IPS-18a (cell line): ENCODE results near the gene CBLB.

Experiments used
- H3K27ac ChIP-seq: one replicate; pipeline ENCODE4 v1.5.1; 2013; ENCODE audit warnings: low read length
- H3K27me3 ChIP-seq: one replicate; pipeline ENCODE4 v1.6.1; 2013; ENCODE audit warnings: mild to moderate bottlenecking, low read length; ENCODE audit not compliant: control insufficient read depth, insufficient read depth
- H3K36me3 ChIP-seq: one replicate; pipeline ENCODE4 v1.6.1; 2013; ENCODE audit warnings: low read depth, low read length; ENCODE audit not compliant: control insufficient read depth
- H3K4me1 ChIP-seq: one replicate; pipeline ENCODE4 v1.6.1; 2013; ENCODE audit warnings: low read depth, low read length; ENCODE audit not compliant: control insufficient read depth
- H3K4me3 ChIP-seq: one replicate; pipeline ENCODE4 v1.5.1; 2013; ENCODE audit warnings: low read length
- H3K9ac ChIP-seq: one replicate; pipeline ENCODE4 v1.6.1; 2013; ENCODE audit warnings: mild to moderate bottlenecking, low read length, moderate library complexity
- H3K9me3 ChIP-seq: one replicate; pipeline ENCODE4 v1.6.1; 2013; ENCODE audit warnings: low read depth, low read length; ENCODE audit not compliant: control insufficient read depth

The CBLB gene

DNA sequence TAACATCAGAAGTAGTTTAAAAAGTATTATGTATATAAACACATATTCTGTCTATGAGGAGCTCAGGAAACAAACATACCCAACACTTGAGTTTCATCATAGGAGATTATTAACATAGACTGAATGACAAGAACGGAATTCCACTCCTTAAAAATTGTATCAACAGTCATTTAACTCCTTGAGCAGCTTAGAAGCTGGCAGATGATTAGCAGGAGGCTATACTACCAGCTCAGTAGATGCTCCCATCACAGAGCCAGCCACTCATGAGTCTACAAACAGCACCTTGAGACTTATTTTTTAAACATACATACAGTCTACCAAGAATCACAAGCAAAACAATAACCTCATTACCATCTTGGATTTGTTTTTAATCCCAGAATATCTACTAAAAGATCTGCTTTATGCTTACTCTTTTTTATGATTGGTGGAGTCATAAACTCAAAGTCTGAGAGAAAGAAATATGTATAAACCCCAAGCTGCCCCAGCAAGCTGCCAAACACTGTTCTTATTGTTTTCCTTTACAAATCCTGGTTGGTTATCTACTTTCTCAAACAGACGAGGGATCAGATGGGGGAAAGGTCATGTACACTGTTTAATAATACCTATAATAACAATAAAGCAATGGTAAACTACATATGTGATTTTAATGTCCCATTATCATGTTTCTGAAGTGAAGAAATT is 59.5 kb downstream of the CBLB start:
- no peaks in the 10 kb centered on the region for H3K36me3 ChIP-seq
- no peaks in the 10 kb centered on the region for H3K27me3 ChIP-seq
- no peak overlapping the region for H3K4me3 ChIP-seq
- H3K27ac ChIP-seq = no peak overlapping the region
- H3K9ac ChIP-seq = no peak overlapping the region
- no peaks in the 10 kb centered on the region for H3K9me3 ChIP-seq
- peaks cover 14% of the 10 kb centered on the region for H3K4me1 ChIP-seq

DNA sequence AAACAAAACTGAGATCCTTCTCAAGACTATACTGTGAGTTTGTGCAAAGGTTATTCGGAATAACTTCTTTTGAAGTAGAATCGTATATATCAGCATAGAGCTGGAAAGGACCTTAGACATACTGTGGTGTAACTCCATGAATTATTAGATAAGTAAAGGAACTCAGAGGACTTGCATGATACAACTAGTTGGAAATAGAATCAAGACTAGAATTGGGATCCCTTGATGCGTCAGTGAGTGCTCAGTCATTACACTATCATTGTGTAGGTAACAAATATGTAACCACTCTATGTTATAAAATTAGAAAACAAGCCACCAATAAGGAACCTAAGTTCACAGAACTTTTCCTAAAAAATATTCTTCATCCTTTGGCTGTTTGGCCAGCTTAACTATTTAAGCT is 61.1 kb downstream of the CBLB start:
- Histone ChIP-seq H3K9me3 (no peaks in the 10 kb centered on the region), H3K36me3 (no peaks in the 10 kb centered on the region), H3K4me1 (peaks cover 14% of the 10 kb centered on the region), H3K27ac (no peak overlapping the region), H3K27me3 (no peaks in the 10 kb centered on the region), H3K9ac (no peak overlapping the region), H3K4me3 (no peak overlapping the region)

DNA sequence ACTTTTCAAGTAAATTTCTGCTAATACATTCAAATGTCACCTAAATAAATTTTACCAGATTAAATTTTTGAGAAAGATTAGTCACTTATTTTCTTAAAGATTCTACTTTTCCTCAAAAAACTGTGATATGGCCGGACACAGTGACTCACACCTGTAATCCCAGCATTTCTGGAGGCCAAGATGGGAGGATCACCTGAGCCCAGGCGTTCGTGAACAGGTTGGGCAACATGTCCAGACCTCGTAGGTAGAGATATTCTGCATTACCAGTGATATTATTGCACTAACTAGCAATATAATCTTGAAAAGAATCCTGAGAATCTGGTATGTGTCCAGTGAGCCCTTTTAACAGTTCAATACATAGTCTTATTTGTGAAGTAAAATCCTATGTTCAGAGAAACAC is 61.7 kb downstream of the CBLB start:
- no peak overlapping the region for H3K4me3 ChIP-seq
- H3K27ac ChIP-seq = no peak overlapping the region
- peaks cover 13% of the 10 kb centered on the region for H3K4me1 ChIP-seq

DNA sequence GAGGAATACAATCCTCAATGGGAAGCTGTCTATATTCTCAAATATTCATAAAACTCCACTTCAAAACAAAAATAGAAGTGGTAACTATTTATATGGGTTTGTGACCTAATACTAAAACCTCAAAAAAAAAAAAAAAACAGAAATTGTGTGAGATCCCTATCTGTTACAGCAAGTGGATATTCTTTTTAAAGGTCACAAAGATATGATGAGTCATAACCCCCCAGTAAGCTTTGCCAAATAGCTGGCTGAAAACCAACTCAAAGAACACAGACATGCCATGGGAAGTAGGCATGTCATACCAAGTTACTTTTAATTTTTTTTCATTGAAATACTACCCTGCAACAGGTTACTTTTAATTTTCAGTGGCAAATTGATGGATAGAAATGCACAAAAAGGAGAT is 62.5 kb downstream of the CBLB start:
- H3K27ac ChIP-seq = no peak overlapping the region
- no peak overlapping the region for H3K9ac ChIP-seq
- H3K4me3 ChIP-seq = no peak overlapping the region
- no peaks in the 10 kb centered on the region for H3K9me3 ChIP-seq
- peaks cover 17% of the 10 kb centered on the region for H3K4me1 ChIP-seq
- no peaks in the 10 kb centered on the region for H3K27me3 ChIP-seq
- H3K36me3 ChIP-seq = no peaks in the 10 kb centered on the region

More for the DNA sequence above, 61.7 kb downstream of the CBLB start:
- H3K9me3 ChIP-seq = no peaks in the 10 kb centered on the region
- no peaks in the 10 kb centered on the region for H3K27me3 ChIP-seq
- H3K9ac ChIP-seq = no peak overlapping the region
- H3K36me3 ChIP-seq = no peaks in the 10 kb centered on the region

DNA sequence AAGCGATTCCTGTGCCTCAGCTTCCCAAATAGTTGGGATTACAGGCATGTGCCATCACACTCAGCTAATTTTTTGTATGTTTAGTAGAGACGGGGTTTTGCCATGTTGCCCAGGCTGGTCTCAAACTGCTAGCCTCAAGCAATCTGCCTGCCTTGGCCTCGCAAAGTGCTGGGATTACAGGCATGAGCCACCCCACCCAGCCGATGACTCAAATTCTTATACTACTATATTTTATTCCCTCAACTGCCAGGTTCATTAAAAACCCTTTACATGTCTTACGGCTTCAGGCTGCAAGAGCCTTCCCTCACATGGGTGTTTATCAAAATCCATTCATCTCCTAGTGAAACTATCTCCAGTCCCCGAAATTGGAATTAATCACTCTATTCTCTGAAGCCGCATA is 63.4 kb downstream of the CBLB start:
- Histone ChIP-seq H3K27ac (no peak overlapping the region), H3K9ac (no peak overlapping the region), H3K36me3 (no peaks in the 10 kb centered on the region), H3K4me1 (peaks cover 10% of the 10 kb centered on the region), H3K9me3 (no peaks in the 10 kb centered on the region), H3K27me3 (no peaks in the 10 kb centered on the region), H3K4me3 (no peak overlapping the region)

DNA sequence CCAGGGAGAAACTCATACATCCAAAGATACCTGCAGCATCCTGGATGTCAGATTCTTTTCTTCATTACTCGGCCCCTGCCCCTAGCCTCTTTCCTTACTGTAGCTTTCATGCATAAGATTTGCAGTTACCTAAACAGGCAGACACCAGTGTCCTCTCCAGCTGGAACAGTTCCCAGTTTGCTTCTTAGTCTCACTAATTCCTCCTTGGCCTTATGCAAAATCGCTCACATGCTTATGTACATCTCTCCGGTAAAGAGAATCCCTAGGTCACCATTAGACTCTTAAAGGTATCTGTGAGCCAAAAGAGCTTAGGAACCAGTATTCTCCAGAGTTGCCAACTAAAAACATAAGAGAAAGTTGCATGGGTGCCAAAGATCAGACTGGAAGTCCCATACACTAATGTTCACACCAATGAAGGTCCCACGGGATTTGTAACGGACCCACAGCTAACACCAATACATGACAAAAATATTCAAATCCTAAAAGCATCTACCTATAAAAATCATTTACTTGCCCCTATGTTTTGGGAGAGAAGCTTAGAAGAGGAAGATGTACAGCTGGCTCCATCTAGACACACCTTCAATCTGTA is 66.6 kb downstream of the CBLB start:
- H3K4me1 ChIP-seq = peaks cover 35% of the 10 kb centered on the region
- H3K4me3 ChIP-seq = no peak overlapping the region
- H3K27me3 ChIP-seq = no peaks in the 10 kb centered on the region
- H3K9me3 ChIP-seq = no peaks in the 10 kb centered on the region
- no peak overlapping the region for H3K27ac ChIP-seq
- no peaks in the 10 kb centered on the region for H3K36me3 ChIP-seq
- no peak overlapping the region for H3K9ac ChIP-seq

DNA sequence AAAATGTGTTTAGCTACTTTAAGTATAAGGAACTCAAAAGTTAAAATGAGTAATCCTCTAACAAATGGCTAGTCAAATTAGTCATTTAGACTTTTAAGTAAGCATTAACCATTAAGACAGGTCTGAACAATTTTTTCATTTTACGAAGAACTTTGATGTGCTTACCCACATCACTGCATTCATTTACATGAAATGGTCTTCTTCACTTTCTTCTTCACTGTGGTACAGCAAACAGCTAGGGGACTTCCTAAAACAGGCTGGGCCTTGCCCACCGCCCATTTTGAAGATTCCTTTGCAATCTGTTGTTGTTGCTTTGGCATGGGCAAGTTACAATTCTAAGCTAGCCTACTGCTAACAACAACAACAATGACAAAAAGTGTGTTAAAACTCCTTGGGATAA is 67.4 kb downstream of the CBLB start:
- H3K27ac ChIP-seq = no peak overlapping the region
- H3K4me1 ChIP-seq = peaks cover 35% of the 10 kb centered on the region
- no peak overlapping the region for H3K9ac ChIP-seq

DNA sequence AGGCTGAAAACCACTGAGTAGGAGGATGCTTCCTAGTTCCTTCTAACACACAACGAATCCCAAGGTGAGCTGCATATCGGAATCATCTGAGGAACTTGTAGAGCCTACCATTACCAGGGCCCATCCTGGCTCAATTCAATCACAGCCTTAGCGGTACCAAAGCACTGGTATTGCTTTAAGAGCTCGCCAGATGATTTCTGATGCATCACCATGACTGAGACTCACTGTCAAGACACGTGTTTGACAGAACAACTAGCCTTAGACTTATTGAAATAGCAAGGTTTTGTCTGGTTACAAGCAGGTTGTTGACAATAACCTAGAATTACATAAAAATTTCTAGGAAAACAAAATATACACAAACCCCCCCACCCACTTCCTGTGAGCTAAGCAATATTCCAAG is 68.5 kb downstream of the CBLB start:
- no peaks in the 10 kb centered on the region for H3K36me3 ChIP-seq
- no peaks in the 10 kb centered on the region for H3K9me3 ChIP-seq
- H3K9ac ChIP-seq = no peak overlapping the region
- H3K4me1 ChIP-seq = peaks cover 35% of the 10 kb centered on the region
- H3K4me3 ChIP-seq = no peak overlapping the region
- no peak overlapping the region for H3K27ac ChIP-seq
- H3K27me3 ChIP-seq = no peaks in the 10 kb centered on the region

More for the DNA sequence above, 67.4 kb downstream of the CBLB start:
- no peaks in the 10 kb centered on the region for H3K9me3 ChIP-seq
- no peaks in the 10 kb centered on the region for H3K27me3 ChIP-seq
- no peaks in the 10 kb centered on the region for H3K36me3 ChIP-seq
- no peak overlapping the region for H3K4me3 ChIP-seq

DNA sequence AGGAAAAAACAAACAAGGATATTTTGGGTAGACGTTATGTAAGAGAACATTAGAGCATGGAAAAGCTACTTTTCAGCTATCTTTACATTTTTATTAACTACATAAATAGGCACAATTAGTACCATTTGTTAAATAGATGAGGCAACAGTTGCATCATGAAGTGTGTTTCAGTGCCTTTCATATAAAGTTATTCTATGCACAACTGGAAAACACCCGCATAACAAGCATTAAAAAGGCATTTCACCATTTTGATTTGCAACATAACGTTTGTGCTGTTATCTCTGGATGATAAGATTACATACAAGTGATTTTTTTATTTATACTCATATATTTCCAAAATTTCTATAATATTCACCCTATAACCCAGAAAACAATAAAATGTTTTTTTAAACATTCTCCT is 69.5 kb downstream of the CBLB start:
- Histone ChIP-seq H3K36me3 (no peaks in the 10 kb centered on the region), H3K27ac (no peak overlapping the region), H3K9ac (no peak overlapping the region), H3K9me3 (no peaks in the 10 kb centered on the region), H3K27me3 (no peaks in the 10 kb centered on the region), H3K4me3 (no peak overlapping the region), H3K4me1 (peaks cover 35% of the 10 kb centered on the region)

DNA sequence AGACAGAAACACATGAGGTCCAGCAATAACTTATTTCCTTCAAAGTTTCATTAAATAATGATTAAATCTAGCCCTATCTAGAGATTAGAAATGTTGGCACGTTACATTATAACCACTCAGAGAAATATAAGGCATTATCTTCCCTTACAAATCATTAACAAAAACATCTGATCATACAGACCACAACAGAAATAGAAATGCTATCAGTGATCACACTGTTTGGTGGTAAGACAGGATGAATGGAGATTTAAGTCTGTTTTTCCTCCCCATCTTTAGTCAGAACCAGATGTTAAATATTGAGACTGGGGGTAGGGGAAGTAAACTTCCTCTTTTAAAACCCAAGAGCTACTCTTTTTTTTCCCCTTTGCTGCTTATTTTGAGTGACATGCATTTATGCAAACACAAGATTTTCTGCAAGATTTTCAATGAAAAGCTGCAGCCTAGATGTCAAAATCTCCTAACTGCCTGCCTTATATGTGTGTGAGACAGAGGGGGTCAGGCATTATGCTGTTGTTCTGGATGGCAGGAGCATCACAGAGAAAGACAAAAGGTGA is 70.4 kb downstream of the CBLB start:
- no peak overlapping the region for H3K9ac ChIP-seq
- no peaks in the 10 kb centered on the region for H3K36me3 ChIP-seq
- H3K9me3 ChIP-seq = no peaks in the 10 kb centered on the region
- no peaks in the 10 kb centered on the region for H3K27me3 ChIP-seq
- no peak overlapping the region for H3K27ac ChIP-seq
- H3K4me3 ChIP-seq = no peak overlapping the region
- H3K4me1 ChIP-seq = peaks cover 35% of the 10 kb centered on the region

DNA sequence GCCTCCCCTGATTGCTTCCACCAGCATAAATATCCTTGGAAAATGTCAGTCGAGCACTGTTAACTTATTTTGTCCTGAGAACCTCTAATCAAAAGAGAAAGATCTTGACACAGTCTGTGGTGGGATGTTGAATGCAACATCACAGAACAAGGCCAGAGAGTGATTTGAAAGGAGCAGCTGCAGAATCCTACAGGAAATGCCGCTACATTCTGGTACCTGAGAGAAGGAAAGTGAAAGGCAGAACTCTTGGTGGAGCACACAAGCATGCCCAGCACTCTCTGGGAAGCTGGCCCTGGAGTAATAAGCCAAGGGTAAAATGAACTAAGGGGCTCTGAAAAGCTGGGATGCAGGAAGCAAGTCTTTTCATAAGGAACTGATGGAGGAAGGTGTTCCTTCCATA is 75.8 kb downstream of the CBLB start:
- no peaks in the 10 kb centered on the region for H3K9me3 ChIP-seq
- no peaks in the 10 kb centered on the region for H3K27me3 ChIP-seq
- H3K4me3 ChIP-seq = no peak overlapping the region
- H3K27ac ChIP-seq = no peak overlapping the region
- no peaks in the 10 kb centered on the region for H3K36me3 ChIP-seq
- no peak overlapping the region for H3K9ac ChIP-seq
- peaks cover 12% of the 10 kb centered on the region for H3K4me1 ChIP-seq
